ENCODE data around the gene PLCB4. TPM values are rescaled to one million over a fixed set of nuclear protein-coding genes. Genes with fewer than 3 reads are reported as not detected.

PLCB4 gene
- total and polyA plus RNA-seq, 4 experiments from 2014 or later: not detected

GRCh38 chr20:9518576-9519175, 449.8 kb downstream of the PLCB4 start:
- ChIA-PET CTCF (ENCODE audit: partially characterized antibody) (no interaction called here), POLR2A (ENCODE audit: partially characterized antibody) (no interaction called here)
- Histone ChIP-seq H3K4me3 (ENCODE audit: low read length in 2 of 2) (no peak overlapping the region), H3K36me3 (ENCODE audit: insufficient read depth, low read length) (no peaks in the 10 kb centered on the region), H3K27me3 (ENCODE audit: insufficient read depth, low read length) (no peaks in the 10 kb centered on the region), H3K9me3 (ENCODE audit: control insufficient read depth in 1 of 2, low read length in 2 of 2) (no peaks in the 10 kb centered on the region), H3K27ac (ENCODE audit: low read depth, low read length) (no peak overlapping the region), H3K4me1 (ENCODE audit: insufficient read depth, low read length) (no peaks in the 10 kb centered on the region)
- Mint-ChIP-seq H3K4me1 (no peaks in the 10 kb centered on the region), H3K27me3 (peaks cover 12 to 19% of the 10 kb centered on the region in 2 donors), H3K27ac (no peak overlapping the region), H3K9me3 (peaks cover 0 to 3% (median under 1%) of the 10 kb centered on the region in 8 donors), H3K4me3 (no peak overlapping the region), H3K36me3 (no peaks in the 10 kb centered on the region)
- intact Hi-C loops (cut with micrococcal nuclease): no loop called here
- DNase-seq: no peak

GRCh38 chr20:9520086-9520485, 451.2 kb downstream of the PLCB4 start:
- peaks cover 10 to 12% of the 10 kb centered on the region in 2 donors for H3K27me3 Mint-ChIP-seq
- peaks cover 0 to 2% (median 0%) of the 10 kb centered on the region in 8 donors for H3K9me3 Mint-ChIP-seq
- Histone ChIP-seq H3K27ac (ENCODE audit: low read depth, low read length) (no peak overlapping the region), H3K9me3 (ENCODE audit: control insufficient read depth in 1 of 2, low read length in 2 of 2) (no peaks in the 10 kb centered on the region), H3K27me3 (ENCODE audit: insufficient read depth, low read length) (no peaks in the 10 kb centered on the region), H3K4me3 (ENCODE audit: low read length in 2 of 2) (no peak overlapping the region), H3K4me1 (ENCODE audit: insufficient read depth, low read length) (no peaks in the 10 kb centered on the region), H3K36me3 (ENCODE audit: insufficient read depth, low read length) (no peaks in the 10 kb centered on the region)
- intact Hi-C loops (cut with micrococcal nuclease): no loop called here
- H3K4me1 Mint-ChIP-seq: no peaks in the 10 kb centered on the region
- H3K36me3 Mint-ChIP-seq: no peaks in the 10 kb centered on the region
- ChIA-PET CTCF (ENCODE audit: partially characterized antibody) (no interaction called here), POLR2A (ENCODE audit: partially characterized antibody) (no interaction called here)
- H3K27ac Mint-ChIP-seq: no peak overlapping the region
- no peak overlapping the region for H3K4me3 Mint-ChIP-seq
- DNase-seq: no peak

DNA sequence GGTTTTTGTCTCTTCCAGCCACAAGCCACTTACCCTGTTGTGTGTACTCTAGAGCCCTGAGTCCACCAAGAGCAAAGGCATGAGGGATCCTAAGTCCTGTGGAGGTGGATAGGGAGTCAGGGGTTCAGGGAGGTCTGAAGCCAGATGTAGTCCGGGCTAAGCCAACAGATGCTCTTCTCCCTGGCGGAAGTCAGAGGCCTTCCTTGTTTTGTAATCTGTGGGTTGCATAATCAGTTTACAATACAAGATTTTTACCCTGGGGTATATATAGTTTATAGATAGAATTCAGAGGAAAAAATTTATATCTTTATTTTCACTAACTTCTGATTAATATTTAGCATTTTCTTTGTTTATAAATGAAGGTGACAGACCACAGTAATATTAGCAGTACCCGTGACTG, 454.7 kb downstream of the PLCB4 start:
- H3K36me3 Mint-ChIP-seq: no peaks in the 10 kb centered on the region
- intact Hi-C loops (cut with micrococcal nuclease): no loop called here
- no peak overlapping the region for H3K27ac Mint-ChIP-seq
- no peaks in the 10 kb centered on the region for H3K9me3 ChIP-seq (ENCODE audit: control insufficient read depth in 1 of 2, low read length in 2 of 2)
- peaks cover 3 to 4% of the 10 kb centered on the region in 2 donors for H3K27me3 Mint-ChIP-seq
- H3K4me1 ChIP-seq (ENCODE audit: insufficient read depth, low read length): no peaks in the 10 kb centered on the region
- no peaks in the 10 kb centered on the region for H3K4me1 Mint-ChIP-seq
- no peaks in the 10 kb centered on the region for H3K36me3 ChIP-seq (ENCODE audit: insufficient read depth, low read length)
- no peak overlapping the region for H3K4me3 Mint-ChIP-seq
- H3K27ac ChIP-seq (ENCODE audit: low read depth, low read length): no peak overlapping the region
- DNase-seq: no peak
- H3K9me3 Mint-ChIP-seq: peaks cover 0 to 3% (median 0%) of the 10 kb centered on the region in 8 donors
- POLR2A ChIA-PET (ENCODE audit: partially characterized antibody): no interaction called here
- H3K27me3 ChIP-seq (ENCODE audit: insufficient read depth, low read length): no peaks in the 10 kb centered on the region
- CTCF ChIA-PET (ENCODE audit: partially characterized antibody): no interaction called here
- H3K4me3 ChIP-seq (ENCODE audit: low read length in 2 of 2): no peak overlapping the region
